B cell (primary cell): ENCODE data around the gene PLCD3. TPM values are rescaled to one million over a fixed set of nuclear protein-coding genes. Genes with fewer than 3 reads are reported as not detected.

Source experiments
- ATAC-seq: fragments of 200-7000 bp; cut with Tn5 transposase; one replicate; pipeline ENCODE4 v1.10.0; 2021; ENCODE audit warnings: low read depth, mild to moderate bottlenecking, moderate number of reproducible peaks, moderate library complexity
- CTCF ChIA-PET: fragments of 350-600 bp; sonication (Branson Sonifier 250); formaldehyde crosslinking; loops from one replicate; lab custom pipeline; 2021; ENCODE audit warnings: antibody characterized with exemption, inconsistent platforms; lab: Charles Lee
- POLR2A ChIA-PET: fragments of 350-600 bp; sonication (Branson Sonifier 250); formaldehyde crosslinking; loops from one replicate; lab custom pipeline; 2021; ENCODE audit warnings: antibody characterized with exemption; lab: Charles Lee
- DNase-seq: peaks from one replicate; pipeline ENCODE4 v3.0.0; 2013
- H2AFZ ChIP-seq: 2 replicates; pipeline ENCODE4 v1.6.1; 2012; ENCODE audit warnings: mild to moderate bottlenecking, low read depth, low read length; ENCODE audit not compliant: insufficient read depth, poor library complexity, severe bottlenecking
- H3K27ac ChIP-seq, 2 donors: 1 replicate in 1 of 2; 2 replicates in 1 of 2; pipeline ENCODE4 v1.5.1; 2012 to 2013; ENCODE audit warnings: low read length in 2 of 2, mild to moderate bottlenecking in 2 of 2, moderate library complexity in 1 of 2
- H3K27me3 ChIP-seq, 4 experiments: fragments of 200-600 bp in 1 of 4; sonication (generic) in 1 of 4; replicated peaks in 1 of 4; 1 replicate in 2 of 4; 2 replicates in 2 of 4; pipeline versions ENCODE4 v1.6.1 to v1.7.0; 2013 to 2016; ENCODE audit warnings: low read length in 3 of 4, mild to moderate bottlenecking in 2 of 4, mixed read lengths in 1 of 4, moderate library complexity in 1 of 4; ENCODE audit not compliant: insufficient read depth in 4 of 4, control insufficient read depth in 3 of 4; ENCODE audit errors: control extremely low read depth in 1 of 4
- H3K36me3 ChIP-seq, 2 experiments: replicated peaks in 1 of 2; 1 replicate in 1 of 2; 2 replicates in 1 of 2; pipeline versions ENCODE4 v1.6.1 to v1.7.1; 2013; ENCODE audit warnings: low read length in 1 of 2; ENCODE audit not compliant: insufficient read depth in 2 of 2, control insufficient read depth in 1 of 2; ENCODE audit errors: control extremely low read depth in 1 of 2, extremely low read depth in 1 of 2
- H3K4me1 ChIP-seq, 2 donors: fragments of 200-600 bp in 1 of 2; sonication (generic) in 1 of 2; 1 replicate in 1 of 2; 2 replicates in 1 of 2; pipeline versions ENCODE4 v1.5.1 to v1.6.1; 2013 to 2017; ENCODE audit warnings: low read length in 2 of 2; ENCODE audit not compliant: control insufficient read depth in 2 of 2, insufficient read depth in 2 of 2
- H3K4me2 ChIP-seq: replicated peaks from 2 replicates; pipeline ENCODE3; 2012; ENCODE audit warnings: mild to moderate bottlenecking, low read depth, low read length; ENCODE audit not compliant: poor library complexity, severe bottlenecking
- H3K4me3 ChIP-seq, 5 experiments: fragments of 200-600 bp in 1 of 5; sonication (generic) in 1 of 5; 1 replicate in 3 of 5; 2 replicates in 2 of 5; pipeline versions ENCODE4 v1.5.1 to v1.7.0; 2011 to 2016; ENCODE audit warnings: low read length in 4 of 5, mild to moderate bottlenecking in 4 of 5, low read depth in 2 of 5, control low read depth in 1 of 5, moderate library complexity in 1 of 5; ENCODE audit not compliant: insufficient read depth in 1 of 5; ENCODE audit errors: control extremely low read depth in 1 of 5, extremely low read depth in 1 of 5
- H3K79me2 ChIP-seq: fragments of 200-600 bp; sonication (generic); one replicate; pipeline ENCODE4 v1.6.0; 2016; ENCODE audit warnings: low read length; ENCODE audit not compliant: control insufficient read depth, insufficient read depth
- H3K9ac ChIP-seq: fragments of 200-600 bp; sonication (generic); 2 replicates; pipeline ENCODE4 v1.6.1; 2017; ENCODE audit warnings: mild to moderate bottlenecking, low read length, moderate library complexity
- H3K9me3 ChIP-seq, 3 donors: one replicate each; pipeline versions ENCODE4 v1.6.1 to v1.7.1; 2013; ENCODE audit warnings: low read length in 2 of 3; ENCODE audit not compliant: control insufficient read depth in 2 of 3, insufficient read depth in 1 of 3; ENCODE audit errors: control extremely low read depth in 1 of 3
- H4K20me1 ChIP-seq: 2 replicates; pipeline ENCODE4 v1.6.0; 2012; ENCODE audit warnings: mild to moderate bottlenecking, low read length; ENCODE audit not compliant: insufficient read depth, control insufficient read depth, poor library complexity, severe bottlenecking
- H3K27ac Mint-ChIP-seq: one replicate; pipeline ENCODE4 v1.8.0; 2021; ENCODE audit warnings: mixed read lengths
- H3K27me3 Mint-ChIP-seq: one replicate; pipeline ENCODE4 v1.8.0; 2021; ENCODE audit warnings: mixed read lengths
- H3K4me1 Mint-ChIP-seq: one replicate; pipeline ENCODE4 v1.8.0; 2021; ENCODE audit warnings: mixed read lengths
- H3K4me3 Mint-ChIP-seq: one replicate; pipeline ENCODE4 v1.8.0; 2021; ENCODE audit warnings: mixed read lengths
- H3K9me3 Mint-ChIP-seq: one replicate; pipeline ENCODE4 v1.8.0; 2022; ENCODE audit warnings: mixed read lengths; ENCODE audit not compliant: insufficient read depth
- EZH2 ChIP-seq: IDR thresholded peaks from 2 replicates; pipeline ENCODE4 v1.6.1; 2012; ENCODE audit warnings: borderline replicate concordance, low read depth, mild to moderate bottlenecking, moderate library complexity, low read length; ENCODE audit not compliant: insufficient read depth, poor library complexity, severe bottlenecking
- WGBS: methylation state at CpG from one replicate; pipeline ENCODE4 v1.1.5; 2013; ENCODE audit warnings: missing lambda C conversion rate; ENCODE audit not compliant: insufficient coverage; 5-methylcytosine and 5-hydroxymethylcytosine counted together
- intact Hi-C: fragments of 100-400 bp; cut with micrococcal nuclease; formaldehyde crosslinking; loops from one replicate; pipeline ENCODE4 v1.10.0; 2022
- polyA plus RNA-seq: library from polyadenylated mRNA; depleted of rRNA; stranded (reverse); fragments of >200 nt; gene quantifications from 2 replicates; pipeline ENCODE4 v1.2.3, GENCODE V29; 2012
- total RNA-seq, 2 donors: library from RNA; stranded (reverse); fragments of 120-200 nt in 1 of 2; gene quantifications; 1 replicate in 1 of 2; 2 replicates in 1 of 2; pipeline versions ENCODE4 v1.2.3 to v1.2.4, GENCODE V29; 2013 to 2022
- TF ChIP-seq, protein P1 (sequence below): fragments of 200-600 bp; IDR thresholded peaks from one replicate; pipeline ENCODE4 v1.8.0; 2022; ENCODE audit warnings: antibody characterized with exemption, mild to moderate bottlenecking

PLCD3 gene
- total and polyA plus RNA-seq, 2 donors (not counting 1 experiment from before 2014, with no cell fraction given), result 0.54 to 2.2 TPM

DNA sequence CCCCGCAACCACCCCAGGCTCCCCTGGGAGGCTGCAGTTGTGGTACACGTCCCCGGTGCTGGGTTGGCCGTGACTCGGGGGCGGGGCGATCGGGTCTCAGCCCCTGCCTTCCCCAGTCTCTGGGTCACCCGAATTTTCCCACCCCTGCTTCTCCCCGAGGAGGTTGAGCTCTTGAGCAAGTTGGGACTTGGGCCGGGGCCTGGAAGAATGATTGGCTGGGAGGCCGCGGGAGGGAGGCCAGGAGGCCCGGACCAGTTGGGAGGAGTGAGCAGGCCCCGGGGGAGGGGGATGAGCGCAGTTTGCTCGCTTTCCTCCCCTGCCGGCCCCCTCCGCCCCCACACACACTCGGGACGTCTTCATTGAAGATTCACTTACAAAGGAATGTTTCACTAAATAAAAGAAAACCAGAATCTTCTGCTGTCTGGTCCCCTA lies 11.5 kb upstream of the PLCD3 start:
- no peaks in the 10 kb centered on the region for H3K27me3 Mint-ChIP-seq
- peaks cover 23 to 45% of the 10 kb centered on the region in 2 donors for H3K4me1 ChIP-seq
- no peaks in the 10 kb centered on the region for H3K27me3 ChIP-seq
- peak overlapping the region; percentile 66 for H3K9ac ChIP-seq
- peak overlapping the region; percentile 96 for H3K4me2 ChIP-seq
- no peaks in the 10 kb centered on the region for H3K9me3 Mint-ChIP-seq
- peak overlapping the region; percentile 90 for H3K27ac Mint-ChIP-seq
- H3K27ac ChIP-seq, result peak overlapping the region; percentile 59 to 81
- H3K4me1 Mint-ChIP-seq, result peaks cover 37% of the 10 kb centered on the region
- ChIA-PET CTCF (interaction anchor here (1.0 to 3.2 kb wide), 3 partner anchors 8 to 54 kb away, joined by 3 to 36 read pairs (median 5); partner anchors contain the start of gene ACBD4), POLR2A (interaction anchor here (0.7 to 1.5 kb wide), 6 partner anchors 8 to 77 kb away, joined by 3 to 5 read pairs (median 4); partner anchors contain the start of genes ACBD4, FMNL1 and HEXIM2)
- TF ChIP-seq, protein P1, sequence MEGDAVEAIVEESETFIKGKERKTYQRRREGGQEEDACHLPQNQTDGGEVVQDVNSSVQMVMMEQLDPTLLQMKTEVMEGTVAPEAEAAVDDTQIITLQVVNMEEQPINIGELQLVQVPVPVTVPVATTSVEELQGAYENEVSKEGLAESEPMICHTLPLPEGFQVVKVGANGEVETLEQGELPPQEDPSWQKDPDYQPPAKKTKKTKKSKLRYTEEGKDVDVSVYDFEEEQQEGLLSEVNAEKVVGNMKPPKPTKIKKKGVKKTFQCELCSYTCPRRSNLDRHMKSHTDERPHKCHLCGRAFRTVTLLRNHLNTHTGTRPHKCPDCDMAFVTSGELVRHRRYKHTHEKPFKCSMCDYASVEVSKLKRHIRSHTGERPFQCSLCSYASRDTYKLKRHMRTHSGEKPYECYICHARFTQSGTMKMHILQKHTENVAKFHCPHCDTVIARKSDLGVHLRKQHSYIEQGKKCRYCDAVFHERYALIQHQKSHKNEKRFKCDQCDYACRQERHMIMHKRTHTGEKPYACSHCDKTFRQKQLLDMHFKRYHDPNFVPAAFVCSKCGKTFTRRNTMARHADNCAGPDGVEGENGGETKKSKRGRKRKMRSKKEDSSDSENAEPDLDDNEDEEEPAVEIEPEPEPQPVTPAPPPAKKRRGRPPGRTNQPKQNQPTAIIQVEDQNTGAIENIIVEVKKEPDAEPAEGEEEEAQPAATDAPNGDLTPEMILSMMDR, result no peak
- no peak for TF ChIP-seq EZH2
- 0% methylated on average over 4 of the region's 21 CpGs for WGBS
- H3K4me3 ChIP-seq, result peak overlapping the region; percentile 8 to 58 (median 57)
- H4K20me1 ChIP-seq, result no peaks in the 10 kb centered on the region
- peak; percentile 76 for DNase-seq
- peak overlapping the region; percentile 86 for H3K4me3 Mint-ChIP-seq
- intact Hi-C loops, result no loop called here
- H3K79me2 ChIP-seq, result peaks cover 10% of the 10 kb centered on the region
- peak overlapping the region; percentile 81 for H2AFZ ChIP-seq
- no peak for ATAC-seq
- peaks cover 0 to 3% (median 0%) of the 10 kb centered on the region in 3 donors for H3K9me3 ChIP-seq
- H3K36me3 ChIP-seq, result peaks cover 0 to 4% of the 10 kb centered on the region in 2 experiments

- H3K27me3 Mint-ChIP-seq, result no peaks in the 10 kb centered on the region
- peak overlapping the region; percentile 81 for H2AFZ ChIP-seq
Measured at GRCh38 chr17:45143094-45143670, 10.9 kb upstream of the PLCD3 start.

More at GRCh38 chr17:45143094-45143670, 10.9 kb upstream of the PLCD3 start:
- peaks cover 6% of the 10 kb centered on the region for H3K79me2 ChIP-seq
- H3K27me3 ChIP-seq, result no peaks in the 10 kb centered on the region
- ATAC-seq (no peak), DNase-seq (no peak)
- POLR2A ChIA-PET, result interaction anchor here (0.7 to 1.5 kb wide), 3 partner anchors 9 to 147 kb away, joined by 4 to 5 read pairs (median 4); no protein-coding TSS in a partner anchor
- H3K9ac ChIP-seq, result peak overlapping the region; percentile 66
- H3K4me3 Mint-ChIP-seq, result peak overlapping the region; percentile 86
- no peaks in the 10 kb centered on the region for H4K20me1 ChIP-seq
- peaks cover 37% of the 10 kb centered on the region for H3K4me1 Mint-ChIP-seq
- peak overlapping the region; percentile 90 for H3K27ac Mint-ChIP-seq
- intact Hi-C loops, result no loop called here
- 82% methylated on average over 9 of the region's 13 CpGs for WGBS
- H3K4me2 ChIP-seq, result peak overlapping the region; percentile 96
- peak overlapping the region in 4 of 5 experiments; percentile 55 to 58 (median 57) for H3K4me3 ChIP-seq
- H3K9me3 Mint-ChIP-seq, result no peaks in the 10 kb centered on the region
- peaks cover 0 to 5% of the 10 kb centered on the region in 2 experiments for H3K36me3 ChIP-seq
- peak overlapping the region; percentile 59 to 81 for H3K27ac ChIP-seq
- H3K4me1 ChIP-seq, result peaks cover 23 to 42% of the 10 kb centered on the region in 2 donors
- CTCF ChIA-PET, result interaction anchor here (0.7 to 1.3 kb wide), 2 partner anchors 9 to 55 kb away, joined by 4 read pairs; no protein-coding TSS in a partner anchor
- H3K9me3 ChIP-seq, result peaks cover 0 to 3% (median 0%) of the 10 kb centered on the region in 3 donors
- TF ChIP-seq, protein P1, result no peak
- TF ChIP-seq EZH2, result no peak
